ENCODE measurements around the gene ASAP2. TPM values are rescaled to one million over a fixed set of nuclear protein-coding genes. Genes with fewer than 3 reads are reported as not detected.

ASAP2 gene
- total RNA-seq, 1 donor from 2014 or later: 24.3 TPM

DNA sequence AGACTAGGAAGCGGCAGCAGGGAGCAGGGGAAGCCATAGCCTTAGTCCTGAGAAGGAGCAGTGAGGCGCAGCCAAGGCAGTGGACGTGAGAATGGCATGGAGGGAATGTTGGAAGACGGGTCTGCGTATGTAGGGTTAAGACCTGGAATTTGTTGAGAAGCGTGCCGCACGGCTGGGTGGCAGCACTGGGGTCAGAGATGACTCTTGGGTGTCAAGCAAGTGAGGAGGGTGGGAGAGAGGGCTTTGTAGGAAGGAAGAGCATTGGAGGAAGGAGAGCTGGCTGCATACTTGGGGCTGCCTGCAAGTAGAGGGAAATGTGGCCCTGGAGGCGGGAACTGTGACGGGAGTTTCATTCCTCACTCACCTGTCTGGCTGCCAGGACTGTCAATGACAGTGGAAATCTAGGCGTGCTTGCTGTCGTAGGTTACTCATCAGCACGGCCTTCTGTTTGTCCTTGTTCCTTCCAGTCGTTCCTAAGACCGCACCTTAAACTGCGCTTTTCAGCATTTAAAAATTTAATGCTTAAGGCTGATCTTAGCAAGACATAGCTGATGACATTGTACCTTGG is 108.8 kb downstream of the ASAP2 start:
- Histone ChIP-seq H3K4me1 (peaks cover 26% of the 10 kb centered on the region), H3K27ac (no peak overlapping the region), H3K4me3 (no peak overlapping the region), H3K27me3 (ENCODE audit: low read depth) (no peaks in the 10 kb centered on the region), H3K9me3 (no peaks in the 10 kb centered on the region), H3K36me3 (no peaks in the 10 kb centered on the region)
- DNase-seq (no peak), ATAC-seq (no peak)
- TF ChIP-seq, protein P1, sequence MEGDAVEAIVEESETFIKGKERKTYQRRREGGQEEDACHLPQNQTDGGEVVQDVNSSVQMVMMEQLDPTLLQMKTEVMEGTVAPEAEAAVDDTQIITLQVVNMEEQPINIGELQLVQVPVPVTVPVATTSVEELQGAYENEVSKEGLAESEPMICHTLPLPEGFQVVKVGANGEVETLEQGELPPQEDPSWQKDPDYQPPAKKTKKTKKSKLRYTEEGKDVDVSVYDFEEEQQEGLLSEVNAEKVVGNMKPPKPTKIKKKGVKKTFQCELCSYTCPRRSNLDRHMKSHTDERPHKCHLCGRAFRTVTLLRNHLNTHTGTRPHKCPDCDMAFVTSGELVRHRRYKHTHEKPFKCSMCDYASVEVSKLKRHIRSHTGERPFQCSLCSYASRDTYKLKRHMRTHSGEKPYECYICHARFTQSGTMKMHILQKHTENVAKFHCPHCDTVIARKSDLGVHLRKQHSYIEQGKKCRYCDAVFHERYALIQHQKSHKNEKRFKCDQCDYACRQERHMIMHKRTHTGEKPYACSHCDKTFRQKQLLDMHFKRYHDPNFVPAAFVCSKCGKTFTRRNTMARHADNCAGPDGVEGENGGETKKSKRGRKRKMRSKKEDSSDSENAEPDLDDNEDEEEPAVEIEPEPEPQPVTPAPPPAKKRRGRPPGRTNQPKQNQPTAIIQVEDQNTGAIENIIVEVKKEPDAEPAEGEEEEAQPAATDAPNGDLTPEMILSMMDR (IDR thresholded peaks at IDR 0.05): no peak
- intact Hi-C loops (cut with DNase I): no loop called here

DNA sequence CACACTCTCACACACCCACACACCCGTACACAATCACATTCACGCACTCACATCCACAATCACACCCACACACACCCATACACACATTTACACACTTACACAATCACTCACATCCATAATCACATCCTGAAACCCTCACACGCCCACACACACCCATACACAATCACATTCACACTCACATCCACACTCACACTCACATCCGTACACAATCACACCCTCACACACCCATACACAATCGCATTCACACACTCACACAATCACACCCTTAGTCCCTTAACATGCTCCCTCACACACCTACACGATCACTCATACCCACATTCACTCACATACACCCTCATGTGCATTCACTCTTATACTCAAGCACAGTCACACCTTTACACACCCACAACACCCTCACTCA is 110.9 kb downstream of the ASAP2 start:
- H3K4me1 ChIP-seq: peaks cover 10% of the 10 kb centered on the region

DNA sequence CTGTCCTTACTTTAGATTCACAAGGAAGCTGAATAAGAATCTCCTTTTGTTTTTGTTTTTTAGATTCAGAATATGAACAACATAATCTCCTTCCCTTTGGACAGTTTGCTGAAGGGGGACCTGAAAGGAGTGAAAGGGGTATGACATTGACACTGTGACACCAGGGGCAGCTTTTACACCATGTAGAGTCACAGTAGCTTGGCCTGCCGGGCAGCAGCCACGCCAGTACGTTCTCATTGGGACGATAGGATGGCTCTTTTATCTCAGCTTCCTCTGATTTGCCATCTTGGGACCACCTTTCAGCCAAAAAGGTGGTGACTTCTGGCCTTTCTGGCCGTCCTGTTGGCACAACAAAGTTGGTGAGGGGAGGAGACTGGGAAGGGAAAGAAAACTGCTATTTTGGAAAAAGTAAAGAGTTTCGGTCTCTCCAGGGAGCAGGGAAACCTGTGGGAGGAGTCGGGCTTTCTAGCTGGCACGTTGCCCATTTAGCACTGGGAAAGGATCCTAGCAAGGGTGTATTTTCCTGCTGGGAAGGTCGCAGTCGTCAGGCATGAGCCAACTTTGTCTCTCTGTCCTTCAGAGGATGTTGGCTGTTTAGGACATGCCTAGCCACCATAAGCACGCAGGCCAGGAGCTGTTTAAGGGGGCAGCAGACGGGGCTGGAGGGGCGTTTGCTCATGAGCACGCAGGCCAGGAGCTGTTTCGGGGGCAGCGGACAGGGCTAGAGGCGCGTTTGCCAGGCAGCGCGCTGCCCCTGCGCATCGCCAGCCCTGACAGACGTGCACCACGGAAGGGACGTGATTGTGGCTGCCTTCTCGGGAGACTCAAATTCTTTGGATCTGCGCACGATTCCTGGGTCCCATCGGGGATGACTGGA is 112.1 kb downstream of the ASAP2 start:
- Histone ChIP-seq H3K9me3 (no peaks in the 10 kb centered on the region), H3K4me3 (no peak overlapping the region), H3K36me3 (peaks cover 9% of the 10 kb centered on the region), H3K27me3 (ENCODE audit: low read depth) (no peaks in the 10 kb centered on the region), H3K27ac (peak overlapping the region; percentile 44), H3K4me1 (peaks cover 10% of the 10 kb centered on the region)
- DNase-seq (no peak), ATAC-seq (peak; percentile 6 to 42)
- intact Hi-C loops (cut with DNase I): no loop called here
- TF ChIP-seq, protein P1 (IDR thresholded peaks at IDR 0.05): no peak

More for the DNA sequence above, 110.9 kb downstream of the ASAP2 start:
- no peaks in the 10 kb centered on the region for H3K9me3 ChIP-seq
- ATAC-seq (no peak), DNase-seq (no peak)
- TF ChIP-seq, protein P1 (IDR thresholded peaks at IDR 0.05): no peak
- intact Hi-C loops (cut with DNase I): no loop called here
- H3K27me3 ChIP-seq (ENCODE audit: low read depth): no peaks in the 10 kb centered on the region
- H3K27ac ChIP-seq: no peak overlapping the region
- no peaks in the 10 kb centered on the region for H3K36me3 ChIP-seq
- H3K4me3 ChIP-seq: no peak overlapping the region

DNA sequence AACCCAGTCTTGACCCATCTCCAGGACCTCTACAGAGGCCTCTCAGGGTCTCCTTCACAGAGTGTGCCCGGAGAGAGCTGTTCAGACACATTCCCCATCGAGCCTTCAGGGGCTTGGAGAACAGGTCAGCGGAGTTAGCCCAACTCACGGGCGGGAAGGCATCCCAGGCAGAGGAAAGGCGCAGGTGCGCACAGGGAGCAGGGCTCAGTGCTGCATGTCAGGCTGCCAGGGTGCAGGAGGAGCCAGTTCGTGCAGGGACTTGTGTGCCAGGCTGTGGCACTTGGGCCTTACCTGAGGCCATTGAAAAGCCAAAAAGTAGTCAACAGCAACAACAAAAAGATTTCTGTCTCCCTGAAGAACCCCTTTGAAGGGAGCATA is 112.7 kb downstream of the ASAP2 start:
- intact Hi-C loops (cut with DNase I): no loop called here
- no peak overlapping the region for H3K4me3 ChIP-seq

DNA sequence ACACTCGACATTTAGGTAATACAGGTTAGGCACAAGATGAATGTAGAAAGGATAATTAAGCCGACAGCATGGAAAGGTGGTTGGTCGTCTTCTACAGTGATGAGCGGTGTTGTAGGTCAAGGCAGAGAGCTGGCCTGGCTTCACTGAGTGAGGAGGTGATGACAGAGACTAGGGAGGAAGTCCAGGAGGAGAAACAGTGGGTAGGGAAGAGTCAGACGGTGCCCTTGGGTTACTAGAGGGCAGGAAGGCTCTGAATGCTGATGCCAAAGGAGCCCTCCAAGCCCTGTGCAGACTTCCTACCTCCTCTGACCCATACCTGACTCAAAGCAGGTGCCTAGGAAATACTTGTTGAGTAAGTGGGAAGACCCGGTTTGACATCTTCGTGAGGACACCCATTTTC is 116.0 kb downstream of the ASAP2 start:
- DNase-seq (no peak), ATAC-seq (no peak)
- H3K9me3 ChIP-seq: no peaks in the 10 kb centered on the region
- peaks cover 10% of the 10 kb centered on the region for H3K4me1 ChIP-seq
- no peak overlapping the region for H3K4me3 ChIP-seq
- no peak overlapping the region for H3K27ac ChIP-seq
- TF ChIP-seq, protein P1 (IDR thresholded peaks at IDR 0.05): no peak
- no peaks in the 10 kb centered on the region for H3K27me3 ChIP-seq (ENCODE audit: low read depth)
- intact Hi-C loops (cut with DNase I): no loop called here
- peaks cover 19% of the 10 kb centered on the region for H3K36me3 ChIP-seq

More for the DNA sequence above, 112.7 kb downstream of the ASAP2 start:
- ATAC-seq (peak in 1 of 2 donors; percentile 33), DNase-seq (no peak)
- peaks cover 10% of the 10 kb centered on the region for H3K4me1 ChIP-seq
- H3K27ac ChIP-seq: peak overlapping the region; percentile 44
- H3K9me3 ChIP-seq: no peaks in the 10 kb centered on the region
- peaks cover 15% of the 10 kb centered on the region for H3K36me3 ChIP-seq
- TF ChIP-seq, protein P1 (IDR thresholded peaks at IDR 0.05): no peak
- H3K27me3 ChIP-seq (ENCODE audit: low read depth): no peaks in the 10 kb centered on the region
